ENCODE measurements around the gene KRTAP12-2. TPM values are rescaled to one million over a fixed set of nuclear protein-coding genes. Genes with fewer than 3 reads are reported as not detected.

KRTAP12-2 gene
- total and polyA plus RNA-seq, 4 donors, result not detected

DNA sequence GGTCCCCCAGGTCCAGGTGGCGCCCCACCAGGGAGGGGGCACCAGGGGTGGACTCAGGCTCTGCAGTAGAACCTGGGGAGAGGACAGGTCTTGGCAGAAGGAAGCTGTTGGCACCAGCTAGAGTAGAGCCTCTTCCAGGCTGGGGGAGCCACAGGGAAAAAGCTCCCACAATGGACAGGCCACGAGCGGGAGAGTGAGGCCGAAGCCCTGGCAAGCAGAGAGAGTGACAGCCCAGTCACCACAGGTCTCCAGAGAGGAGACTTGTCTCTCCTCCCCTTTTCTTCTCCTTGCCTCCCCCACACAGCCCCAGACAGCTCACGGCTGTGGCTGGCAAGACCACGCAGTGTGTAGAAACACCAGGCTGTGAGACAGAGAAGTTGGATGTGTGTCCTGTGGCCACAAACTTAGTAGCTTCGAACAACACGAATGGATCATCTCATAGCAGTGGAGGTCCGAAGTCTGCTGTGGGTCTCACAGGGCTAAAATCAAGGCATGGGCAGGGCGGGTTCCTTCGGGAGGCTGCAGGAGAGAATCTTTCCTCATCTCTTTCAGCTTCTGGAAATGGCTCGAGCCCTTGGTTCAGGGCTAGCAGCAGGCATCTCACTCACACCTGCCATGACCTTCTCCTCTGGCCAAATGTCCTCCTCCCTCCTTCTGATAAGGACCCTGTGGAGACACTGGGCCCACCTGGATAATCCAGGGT, 15.6 kb downstream of the KRTAP12-2 start:
- no peak for DNase-seq (ENCODE audit: low spot score)
- Histone ChIP-seq H3K27me3 (ENCODE audit: control insufficient read depth in 4 of 4, insufficient read depth in 4 of 4, low read length in 3 of 4) (no peaks in the 10 kb centered on the region), H3K27ac (ENCODE audit: low read depth in 1 of 2, low read length in 2 of 2) (no peak overlapping the region), H3K4me1 (ENCODE audit: control insufficient read depth in 4 of 4, insufficient read depth in 4 of 4, low read length in 3 of 4) (no peaks in the 10 kb centered on the region), H3K4me3 (ENCODE audit: low read depth in 1 of 3, low read length in 3 of 3) (no peak overlapping the region), H3K9ac (ENCODE audit: low read depth in 1 of 2, low read length in 2 of 2) (no peak overlapping the region), H3K9me3 (ENCODE audit: control insufficient read depth in 4 of 4, low read length in 3 of 4) (peaks cover 0 to under 1% (median 0%) of the 10 kb centered on the region in 4 donors), H3K36me3 (ENCODE audit: control insufficient read depth in 4 of 4, insufficient read depth in 3 of 4, low read depth in 1 of 4, low read length in 3 of 4) (no peaks in the 10 kb centered on the region)
- 88% methylated on average over 12 of the region's 12 CpGs for WGBS
- TF ChIP-seq, protein P1, sequence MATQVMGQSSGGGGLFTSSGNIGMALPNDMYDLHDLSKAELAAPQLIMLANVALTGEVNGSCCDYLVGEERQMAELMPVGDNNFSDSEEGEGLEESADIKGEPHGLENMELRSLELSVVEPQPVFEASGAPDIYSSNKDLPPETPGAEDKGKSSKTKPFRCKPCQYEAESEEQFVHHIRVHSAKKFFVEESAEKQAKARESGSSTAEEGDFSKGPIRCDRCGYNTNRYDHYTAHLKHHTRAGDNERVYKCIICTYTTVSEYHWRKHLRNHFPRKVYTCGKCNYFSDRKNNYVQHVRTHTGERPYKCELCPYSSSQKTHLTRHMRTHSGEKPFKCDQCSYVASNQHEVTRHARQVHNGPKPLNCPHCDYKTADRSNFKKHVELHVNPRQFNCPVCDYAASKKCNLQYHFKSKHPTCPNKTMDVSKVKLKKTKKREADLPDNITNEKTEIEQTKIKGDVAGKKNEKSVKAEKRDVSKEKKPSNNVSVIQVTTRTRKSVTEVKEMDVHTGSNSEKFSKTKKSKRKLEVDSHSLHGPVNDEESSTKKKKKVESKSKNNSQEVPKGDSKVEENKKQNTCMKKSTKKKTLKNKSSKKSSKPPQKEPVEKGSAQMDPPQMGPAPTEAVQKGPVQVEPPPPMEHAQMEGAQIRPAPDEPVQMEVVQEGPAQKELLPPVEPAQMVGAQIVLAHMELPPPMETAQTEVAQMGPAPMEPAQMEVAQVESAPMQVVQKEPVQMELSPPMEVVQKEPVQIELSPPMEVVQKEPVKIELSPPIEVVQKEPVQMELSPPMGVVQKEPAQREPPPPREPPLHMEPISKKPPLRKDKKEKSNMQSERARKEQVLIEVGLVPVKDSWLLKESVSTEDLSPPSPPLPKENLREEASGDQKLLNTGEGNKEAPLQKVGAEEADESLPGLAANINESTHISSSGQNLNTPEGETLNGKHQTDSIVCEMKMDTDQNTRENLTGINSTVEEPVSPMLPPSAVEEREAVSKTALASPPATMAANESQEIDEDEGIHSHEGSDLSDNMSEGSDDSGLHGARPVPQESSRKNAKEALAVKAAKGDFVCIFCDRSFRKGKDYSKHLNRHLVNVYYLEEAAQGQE (IDR thresholded peaks at IDR 0.05), result no peak
- no peak for TF ChIP-seq GABPA (IDR thresholded peaks at IDR 0.05 in 1 of 2, conservative IDR thresholded peaks at IDR 0.05 in 1 of 2)
- TF ChIP-seq FOXA1 (IDR thresholded peaks at IDR 0.05), result no peak
- no peak for TF ChIP-seq NR2F2 (IDR thresholded peaks at IDR 0.05)
- no peak for TF ChIP-seq SP1 (IDR thresholded peaks at IDR 0.05)
- TF ChIP-seq HNF4G (IDR thresholded peaks at IDR 0.05), result no peak
- no peak for TF ChIP-seq ATF3 (IDR thresholded peaks at IDR 0.05)
- TF ChIP-seq YY1 (IDR thresholded peaks at IDR 0.05), result no peak
- TF ChIP-seq CTCF (IDR thresholded peaks at IDR 0.05; ENCODE audit: low read depth, low read length, missing input control), result no peak
- TF ChIP-seq RAD21 (IDR thresholded peaks at IDR 0.05), result no peak
- TF ChIP-seq RXRA (IDR thresholded peaks at IDR 0.05), result no peak
- TF ChIP-seq HNF4A (conservative IDR thresholded peaks at IDR 0.05), result no peak
- no peak for TF ChIP-seq JUND (IDR thresholded peaks at IDR 0.05)
- no peak for TF ChIP-seq EGR1 (IDR thresholded peaks at IDR 0.05; ENCODE audit: low read depth in 2 of 2)
- no peak for TF ChIP-seq MAX (IDR thresholded peaks at IDR 0.05)
- TF ChIP-seq TAF1 (conservative IDR thresholded peaks at IDR 0.05), result no peak
- no peak for TF ChIP-seq ZBTB33 (IDR thresholded peaks at IDR 0.05)
- no peak for TF ChIP-seq FOXA2 (IDR thresholded peaks at IDR 0.05)

All from liver (tissue), 9 donors.